GM23248 (cell line): ENCODE results near the gene CLIC6. TPM values are rescaled to one million over a fixed set of nuclear protein-coding genes. Genes with fewer than 3 reads are reported as not detected.

Experiments
- DNase-seq: peaks from one replicate; pipeline ENCODE4 v3.0.0-alpha.2; 2015
- H2AFZ ChIP-seq: fragments of 200-600 bp; sonication (generic); 2 replicates; pipeline ENCODE4 v1.6.1; 2016; ENCODE audit warnings: antibody characterized with exemption
- H3F3A ChIP-seq: fragments of 200-600 bp; sonication (generic); 2 replicates; pipeline ENCODE4 v1.6.1; 2016; ENCODE audit warnings: mild to moderate bottlenecking, antibody characterized with exemption, mixed run types; ENCODE audit not compliant: insufficient read depth
- H3K27ac ChIP-seq: fragments of 200-600 bp; sonication (generic); 2 replicates; pipeline ENCODE4 v1.5.1; 2016; ENCODE audit warnings: mild to moderate bottlenecking
- H3K27me3 ChIP-seq: fragments of 200-600 bp; sonication (generic); replicated peaks from 2 replicates; pipeline ENCODE4 v1.6.1; 2016; ENCODE audit warnings: mild to moderate bottlenecking; ENCODE audit not compliant: insufficient read depth
- H3K36me3 ChIP-seq: fragments of 200-600 bp; sonication (generic); 2 replicates; pipeline ENCODE4 v1.6.1; 2016; ENCODE audit warnings: low read depth, mild to moderate bottlenecking
- H3K4me1 ChIP-seq: fragments of 200-600 bp; sonication (generic); 2 replicates; pipeline ENCODE4 v1.6.1; 2016; ENCODE audit warnings: mild to moderate bottlenecking; ENCODE audit not compliant: insufficient read depth
- H3K4me2 ChIP-seq: fragments of 200-600 bp; sonication (generic); one replicate; pipeline ENCODE4 v1.6.1; 2016; ENCODE audit warnings: mild to moderate bottlenecking; ENCODE audit not compliant: unreplicated experiment
- H3K4me3 ChIP-seq: fragments of 200-600 bp; sonication (generic); 2 replicates; pipeline ENCODE4 v1.5.1; 2016; ENCODE audit warnings: mild to moderate bottlenecking
- H3K79me2 ChIP-seq: fragments of 200-600 bp; sonication (generic); 2 replicates; pipeline ENCODE4 v1.6.1; 2016; ENCODE audit warnings: mild to moderate bottlenecking; ENCODE audit not compliant: insufficient read depth
- H3K9ac ChIP-seq: fragments of 200-600 bp; sonication (generic); 2 replicates; pipeline ENCODE4 v1.6.1; 2016; ENCODE audit warnings: mild to moderate bottlenecking
- H3K9me2 ChIP-seq: fragments of 200-600 bp; sonication (generic); 2 replicates; pipeline ENCODE4 v1.6.1; 2016; ENCODE audit warnings: mixed run types, mild to moderate bottlenecking, moderate library complexity; ENCODE audit not compliant: insufficient read depth
- H3K9me3 ChIP-seq: fragments of 200-600 bp; sonication (generic); one replicate; pipeline ENCODE4 v1.6.1; 2017; ENCODE audit warnings: low read depth
- H4K20me1 ChIP-seq: fragments of 200-600 bp; sonication (generic); 2 replicates; pipeline ENCODE4 v1.6.0; 2016; ENCODE audit not compliant: insufficient read depth
- EZH2 ChIP-seq: fragments of 200-600 bp; sonication (generic); IDR thresholded peaks from 2 replicates; pipeline ENCODE4 v1.6.1; 2018; ENCODE audit warnings: antibody characterized with exemption, mild to moderate bottlenecking; ENCODE audit not compliant: insufficient read depth, poor library complexity, severe bottlenecking
- EZH2phosphoT487 ChIP-seq: fragments of 200-600 bp; sonication (generic); IDR thresholded peaks from 2 replicates; pipeline ENCODE4 v1.6.1; 2018; ENCODE audit warnings: antibody characterized with exemption, moderate library complexity, mild to moderate bottlenecking, low read depth; ENCODE audit not compliant: insufficient read depth
- WGBS, 2 experiments: methylation state at CpG; one replicate each; pipeline ENCODE4 v1.1.6; 2015 to 2017; ENCODE audit warnings: low lambda C conversion rate in 2 of 2, low coverage in 1 of 2; ENCODE audit errors: missing lambda C conversion rate in 2 of 2; 5-methylcytosine and 5-hydroxymethylcytosine counted together
- in situ Hi-C: fragments of 300-500 bp; cut with MboI; formaldehyde crosslinking; loops from 2 replicates; pipeline ENCODE4 v1.15.0; 2020
- polyA plus RNA-seq: library from polyadenylated mRNA; unstranded; fragments of >200 nt; fragmentation: Nextera tagmentation; extraction: Ambion mirVana; gene quantifications from 2 replicates; pipeline ENCODE4 v1.2.1, GENCODE V29; 2016
- total RNA-seq: library from RNA; depleted of rRNA; stranded (reverse); fragments of >200 nt; shearing (Covaris generic); gene quantifications from 2 replicates; pipeline ENCODE4 v1.2.3, GENCODE V29; 2014

CLIC6 gene
- total and polyA plus RNA-seq, 2 experiments from 2014 or later = 0.08 TPM; not detected in 1

DNA sequence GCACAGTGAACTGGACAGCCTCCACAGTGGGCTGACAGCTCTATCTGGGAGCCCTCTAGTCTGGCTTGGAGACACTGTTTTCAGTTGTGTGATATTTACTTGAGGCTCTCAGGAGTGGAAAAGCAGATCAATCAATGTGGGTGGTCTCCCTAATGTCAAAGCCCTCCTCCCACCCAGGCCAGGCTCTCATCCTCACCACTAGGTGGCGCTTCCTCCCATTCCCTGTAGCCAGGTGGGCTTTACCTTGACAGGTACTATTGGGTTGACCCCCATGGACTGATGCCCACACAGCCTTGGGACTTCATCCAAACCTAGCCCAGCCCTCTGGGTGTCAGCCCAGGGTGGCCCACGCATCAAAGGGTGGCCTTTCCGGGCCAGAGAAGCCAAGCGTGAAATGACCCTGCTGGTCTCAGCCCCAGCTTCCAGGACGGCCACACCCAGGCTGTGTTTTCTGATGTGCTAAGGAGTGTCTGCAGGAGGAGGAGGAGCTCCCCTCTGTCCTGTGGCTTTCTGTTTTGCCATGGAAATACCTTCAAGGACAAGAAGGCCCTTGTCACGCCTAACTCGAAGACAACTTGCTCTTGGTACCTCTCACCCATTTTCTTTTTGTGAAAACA, 54.0 kb downstream of the CLIC6 start:
- H3K27me3 ChIP-seq = no peaks in the 10 kb centered on the region
- no peaks in the 10 kb centered on the region for H3K9me3 ChIP-seq
- in situ Hi-C loops = no loop called here
- H3K4me2 ChIP-seq = no peak overlapping the region
- H3F3A ChIP-seq = no peaks in the 10 kb centered on the region
- H3K9me2 ChIP-seq = no peaks in the 10 kb centered on the region
- H4K20me1 ChIP-seq = no peaks in the 10 kb centered on the region
- 51 to 62% methylated on average over 7 of the region's 7 CpGs for WGBS, 2 experiments
- no peak for TF ChIP-seq EZH2
- no peak for TF ChIP-seq EZH2phosphoT487
- H3K79me2 ChIP-seq = no peaks in the 10 kb centered on the region
- H3K4me1 ChIP-seq = peaks cover 11% of the 10 kb centered on the region; the same call in 1 of the 2 replicates
- H3K27ac ChIP-seq = no peak overlapping the region
- H3K4me3 ChIP-seq = no peak overlapping the region
- no peaks in the 10 kb centered on the region for H3K36me3 ChIP-seq
- no peak overlapping the region for H3K9ac ChIP-seq
- DNase-seq = no peak
- H2AFZ ChIP-seq = no peak overlapping the region

GRCh38 chr21:34724131-34724856, 55.5 kb downstream of the CLIC6 start:
- H3K4me3 ChIP-seq = no peak overlapping the region
- H3K79me2 ChIP-seq = no peaks in the 10 kb centered on the region
- no peak overlapping the region for H2AFZ ChIP-seq
- H3K9me3 ChIP-seq = no peaks in the 10 kb centered on the region
- H3K4me1 ChIP-seq = peaks cover 11% of the 10 kb centered on the region; the same call in 1 of the 2 replicates
- no peaks in the 10 kb centered on the region for H3K36me3 ChIP-seq
- in situ Hi-C loops = no loop called here
- TF ChIP-seq EZH2phosphoT487 = no peak
- TF ChIP-seq EZH2 = no peak
- H4K20me1 ChIP-seq = no peaks in the 10 kb centered on the region
- H3F3A ChIP-seq = no peaks in the 10 kb centered on the region
- no peak overlapping the region for H3K27ac ChIP-seq
- 72 to 81% methylated on average over 2 of the region's 2 CpGs for WGBS, 2 experiments
- no peak overlapping the region for H3K9ac ChIP-seq
- no peaks in the 10 kb centered on the region for H3K9me2 ChIP-seq
- peak; percentile 52 for DNase-seq
- H3K27me3 ChIP-seq = no peaks in the 10 kb centered on the region
- H3K4me2 ChIP-seq = no peak overlapping the region

GRCh38 chr21:34724857-34725195, 56.0 kb downstream of the CLIC6 start:
- in situ Hi-C loops = loop anchor here (25.0 kb wide), 1 partner anchor 1212 kb away; no protein-coding TSS in a partner anchor
- WGBS, 2 experiments = 51 to 57% methylated on average over 4 of the region's 4 CpGs
- peak; percentile 44 for DNase-seq

DNA sequence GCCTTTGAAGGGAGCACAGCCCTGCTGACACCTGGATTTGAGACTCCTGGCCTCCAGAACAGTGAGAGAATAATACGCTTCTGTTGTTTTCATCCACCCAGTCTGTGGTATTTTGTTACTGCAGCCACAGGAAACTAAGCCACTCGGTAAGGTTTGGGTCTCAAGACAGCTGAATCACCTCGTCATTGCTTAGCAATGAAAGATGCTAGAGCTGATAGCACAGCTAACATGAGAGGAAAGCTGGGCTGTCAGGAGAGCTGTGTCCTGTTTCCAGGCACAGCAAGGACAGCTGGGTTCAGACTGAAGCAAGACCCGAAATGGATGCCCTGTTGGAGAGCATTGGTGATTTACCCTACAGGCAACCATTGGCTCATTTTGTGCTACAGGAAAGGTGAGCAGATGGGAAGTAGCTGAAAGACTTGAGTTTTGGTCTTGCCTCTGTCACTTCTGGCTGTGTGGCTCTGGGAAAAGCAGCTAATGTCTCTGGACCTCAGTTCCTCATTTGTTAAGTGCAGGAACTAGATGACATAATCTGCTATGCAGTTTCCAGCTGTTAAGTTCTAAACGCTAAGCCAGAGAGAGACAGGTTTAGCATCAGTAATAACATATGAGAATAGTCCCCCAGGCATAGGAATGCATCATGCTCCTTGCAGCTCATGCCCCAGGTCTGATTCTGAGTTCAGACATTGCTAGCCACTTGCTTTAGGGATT, 58.0 kb downstream of the CLIC6 start:
- H3K9me3 ChIP-seq = no peaks in the 10 kb centered on the region
- H4K20me1 ChIP-seq = no peaks in the 10 kb centered on the region
- in situ Hi-C loops = loop anchor here (25.0 kb wide), 1 partner anchor 1211 kb away; no protein-coding TSS in a partner anchor
- H3K4me2 ChIP-seq = no peak overlapping the region
- DNase-seq = peak; percentile 55
- WGBS, 2 experiments = 64 to 69% methylated on average over 5 of the region's 5 CpGs
- H3K36me3 ChIP-seq = no peaks in the 10 kb centered on the region
- H3K9me2 ChIP-seq = no peaks in the 10 kb centered on the region
- no peaks in the 10 kb centered on the region for H3K79me2 ChIP-seq
- H2AFZ ChIP-seq = no peak overlapping the region; the same call in 1 of the 2 replicates
- no peak overlapping the region for H3K27ac ChIP-seq
- peaks cover 11% of the 10 kb centered on the region; the same call in 1 of the 2 replicates for H3K4me1 ChIP-seq
- H3K27me3 ChIP-seq = no peaks in the 10 kb centered on the region
- H3F3A ChIP-seq = no peaks in the 10 kb centered on the region
- H3K9ac ChIP-seq = no peak overlapping the region
- no peak overlapping the region for H3K4me3 ChIP-seq
- TF ChIP-seq EZH2 (no peak), EZH2phosphoT487 (no peak)

More at GRCh38 chr21:34724857-34725195, 56.0 kb downstream of the CLIC6 start:
- no peak overlapping the region for H3K4me2 ChIP-seq
- no peak overlapping the region for H3K9ac ChIP-seq
- peaks cover 11% of the 10 kb centered on the region; the same call in 1 of the 2 replicates for H3K4me1 ChIP-seq
- H3F3A ChIP-seq = no peaks in the 10 kb centered on the region
- no peaks in the 10 kb centered on the region for H3K9me2 ChIP-seq
- no peaks in the 10 kb centered on the region for H3K79me2 ChIP-seq
- H3K27me3 ChIP-seq = no peaks in the 10 kb centered on the region
- H3K27ac ChIP-seq = no peak overlapping the region
- TF ChIP-seq EZH2phosphoT487 (no peak), EZH2 (no peak)
- no peak overlapping the region for H2AFZ ChIP-seq
- H3K4me3 ChIP-seq = no peak overlapping the region
- H3K9me3 ChIP-seq = no peaks in the 10 kb centered on the region
- no peaks in the 10 kb centered on the region for H4K20me1 ChIP-seq
- H3K36me3 ChIP-seq = no peaks in the 10 kb centered on the region
